ENCODE data around the gene CD47.

- TF ChIP-seq, protein P1, sequence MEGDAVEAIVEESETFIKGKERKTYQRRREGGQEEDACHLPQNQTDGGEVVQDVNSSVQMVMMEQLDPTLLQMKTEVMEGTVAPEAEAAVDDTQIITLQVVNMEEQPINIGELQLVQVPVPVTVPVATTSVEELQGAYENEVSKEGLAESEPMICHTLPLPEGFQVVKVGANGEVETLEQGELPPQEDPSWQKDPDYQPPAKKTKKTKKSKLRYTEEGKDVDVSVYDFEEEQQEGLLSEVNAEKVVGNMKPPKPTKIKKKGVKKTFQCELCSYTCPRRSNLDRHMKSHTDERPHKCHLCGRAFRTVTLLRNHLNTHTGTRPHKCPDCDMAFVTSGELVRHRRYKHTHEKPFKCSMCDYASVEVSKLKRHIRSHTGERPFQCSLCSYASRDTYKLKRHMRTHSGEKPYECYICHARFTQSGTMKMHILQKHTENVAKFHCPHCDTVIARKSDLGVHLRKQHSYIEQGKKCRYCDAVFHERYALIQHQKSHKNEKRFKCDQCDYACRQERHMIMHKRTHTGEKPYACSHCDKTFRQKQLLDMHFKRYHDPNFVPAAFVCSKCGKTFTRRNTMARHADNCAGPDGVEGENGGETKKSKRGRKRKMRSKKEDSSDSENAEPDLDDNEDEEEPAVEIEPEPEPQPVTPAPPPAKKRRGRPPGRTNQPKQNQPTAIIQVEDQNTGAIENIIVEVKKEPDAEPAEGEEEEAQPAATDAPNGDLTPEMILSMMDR (IDR thresholded peaks at IDR 0.05; ENCODE audit: poor library complexity), result no peak
- TF ChIP-seq EZH2 (IDR thresholded peaks at IDR 0.05; ENCODE audit: borderline replicate concordance), result no peak
- TF ChIP-seq EZH2phosphoT487 (IDR thresholded peaks at IDR 0.05; ENCODE audit: low read depth, severe bottlenecking, unreplicated experiment), result no peak
These were observed 9.0 kb upstream of the CD47 start for GRCh38 chr3:108099679-108100428.
